Posterior vena cava (tissue), 2 donors: ENCODE data around the gene FANCF. TPM values are rescaled to one million over a fixed set of nuclear protein-coding genes. Genes with fewer than 3 reads are reported as not detected.

Experiments used
- DNase-seq: peaks from one replicate; pipeline ENCODE4 v3.0.0-alpha.2; 2020; ENCODE audit warnings: low spot score
- intact Hi-C, 2 donors: fragments of 100-400 bp; cut with DNase I; formaldehyde crosslinking; loops; one replicate each; pipeline versions ENCODE4 v1.14.1 to v1.14.2; 2022 to 2023
- total RNA-seq, 2 donors: library from RNA; stranded (reverse); fragmentation: NEBNext Ultra II Directional; extraction: Animal tissue kit (Norgen Biotek cat#: 25700); gene quantifications; one replicate each; pipeline ENCODE4 v1.2.1, GENCODE V29; 2021
- donor health status: DM: yes; HTN: yes; CAD: no.
- donor health status: DM: yes; HTN: yes; CAD: no.

The FANCF gene
- total RNA-seq, 2 donors from 2014 or later = 5.1 to 5.6 TPM

GRCh38 chr11:22627421-22627820, 1.8 kb upstream of the FANCF start:
- no peak for DNase-seq
- intact Hi-C loops = no loop called here

DNA sequence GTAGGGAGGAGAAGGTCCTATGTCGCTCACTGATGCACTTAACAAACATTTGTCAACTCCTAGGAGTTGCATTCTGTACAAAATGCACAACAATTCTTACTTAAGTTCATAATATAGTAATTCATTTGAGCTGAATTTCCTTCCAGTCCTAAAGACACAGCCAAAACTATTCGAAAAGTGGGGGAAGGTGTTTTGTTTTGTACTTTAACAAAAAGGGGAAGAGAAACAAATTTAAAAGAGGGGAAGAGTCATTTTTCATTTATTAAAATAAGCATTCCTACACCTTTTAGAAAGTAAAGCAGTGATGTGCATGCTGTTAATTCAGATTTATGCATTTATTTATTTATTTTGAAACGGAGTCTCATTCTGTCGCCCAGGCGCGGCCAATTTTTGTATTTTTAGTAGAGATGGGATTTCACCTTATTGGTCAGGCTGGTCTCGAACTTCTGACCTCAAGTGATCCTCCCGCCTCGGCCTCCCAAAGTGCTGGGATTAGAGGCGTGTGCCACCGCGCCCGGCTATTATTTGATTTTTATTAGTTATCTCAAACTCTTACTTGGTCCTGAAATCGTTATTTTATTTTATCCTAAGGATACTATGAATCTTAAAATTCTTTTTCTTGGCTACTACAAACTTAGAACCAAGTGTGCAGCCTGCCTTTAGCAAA, 1.1 kb upstream of the FANCF start:
- intact Hi-C loops = no loop called here
- no peak for DNase-seq

GRCh38 chr11:22624742-22625447, 728 bp downstream of the FANCF start:
- DNase-seq = peak; percentile 86
- intact Hi-C loops = no loop called here

DNA sequence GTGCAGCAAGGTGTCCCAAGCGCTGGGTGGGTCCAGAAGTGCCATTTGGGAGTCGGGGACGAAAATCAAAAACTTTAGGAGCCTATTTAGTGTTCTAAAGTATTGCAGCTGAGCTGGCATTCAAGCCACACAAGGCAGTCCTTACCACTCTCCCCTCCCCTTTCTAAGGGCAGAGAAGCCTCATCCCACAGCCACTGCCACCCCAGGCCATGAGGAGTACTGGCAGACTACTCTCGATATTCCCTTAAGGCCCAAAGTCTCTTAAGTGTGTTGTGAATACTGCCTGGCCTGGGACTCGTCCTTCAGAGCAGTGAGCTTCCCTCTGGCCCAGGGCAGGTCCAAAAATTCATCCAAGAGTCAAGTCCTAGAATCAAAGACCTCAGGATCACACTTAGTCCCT, 7.8 kb downstream of the FANCF start:
- DNase-seq = no peak
- intact Hi-C loops = no loop called here

- intact Hi-C loops = no loop called here
- no peak for DNase-seq
These were observed 21.7 kb downstream of the FANCF start for GRCh38 chr11:22603933-22604332.

DNA sequence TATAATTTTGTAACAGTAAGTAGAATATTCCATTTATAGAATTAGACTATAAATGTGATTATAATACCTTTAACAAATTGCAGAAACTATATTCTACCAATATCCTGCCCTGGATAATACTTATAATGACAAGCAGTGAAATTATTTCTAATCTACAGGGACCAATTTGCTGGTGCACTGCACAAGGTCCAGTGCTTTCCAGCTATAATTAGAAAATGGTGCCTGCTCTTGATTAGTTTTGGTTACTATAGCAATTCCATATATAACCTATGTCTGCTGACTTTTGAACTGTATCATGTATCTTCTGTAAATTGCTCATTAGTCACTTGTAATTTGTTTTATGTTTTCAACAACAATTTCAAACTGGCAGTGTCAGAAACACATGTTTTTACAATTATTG, 23.1 kb downstream of the FANCF start:
- no peak for DNase-seq
- intact Hi-C loops = no loop called here

- intact Hi-C loops = no loop called here
- no peak for DNase-seq
These were observed 26.2 kb downstream of the FANCF start for GRCh38 chr11:22599458-22599857.

DNA sequence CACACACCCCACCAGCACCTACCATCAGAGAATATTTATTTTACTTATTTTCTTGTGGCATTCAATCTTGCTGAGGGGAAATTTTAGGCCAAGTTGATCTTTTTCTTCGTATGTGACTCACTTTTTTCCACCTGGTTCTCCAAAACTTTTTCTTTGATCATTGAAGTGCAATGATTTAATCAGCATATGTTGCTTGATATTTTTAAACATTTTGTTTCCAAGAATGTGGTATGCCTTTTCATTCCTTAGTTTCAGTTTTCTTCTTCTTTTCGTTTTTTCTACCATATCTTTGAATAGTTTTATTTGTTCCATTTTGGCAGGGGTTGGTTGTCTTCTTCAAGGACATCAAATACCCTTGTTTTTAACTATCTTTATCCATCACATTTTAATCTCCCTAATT, 28.6 kb downstream of the FANCF start:
- intact Hi-C loops = no loop called here
- no peak for DNase-seq

DNA sequence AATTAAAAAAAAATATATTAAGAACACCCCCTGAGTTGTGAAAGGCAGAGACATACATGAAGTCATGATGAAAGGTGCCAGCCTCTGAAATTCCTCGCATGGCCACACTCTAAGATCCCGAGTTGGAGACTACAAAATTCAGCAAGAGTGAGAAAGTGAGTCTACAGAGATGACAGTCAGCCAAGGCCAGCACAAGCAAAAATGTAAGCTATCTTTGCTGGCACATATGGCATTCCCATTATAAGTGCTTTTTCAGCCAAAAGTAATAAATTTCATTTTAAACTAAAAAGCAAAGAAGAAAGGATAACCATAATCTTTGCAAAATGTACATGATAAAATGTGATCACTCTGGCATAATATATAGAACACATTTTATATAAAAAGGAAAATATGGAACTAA, 40.6 kb downstream of the FANCF start:
- intact Hi-C loops = no loop called here
- no peak for DNase-seq

- DNase-seq = no peak
- intact Hi-C loops = no loop called here
These were observed 41.6 kb downstream of the FANCF start for GRCh38 chr11:22583963-22584492.

DNA sequence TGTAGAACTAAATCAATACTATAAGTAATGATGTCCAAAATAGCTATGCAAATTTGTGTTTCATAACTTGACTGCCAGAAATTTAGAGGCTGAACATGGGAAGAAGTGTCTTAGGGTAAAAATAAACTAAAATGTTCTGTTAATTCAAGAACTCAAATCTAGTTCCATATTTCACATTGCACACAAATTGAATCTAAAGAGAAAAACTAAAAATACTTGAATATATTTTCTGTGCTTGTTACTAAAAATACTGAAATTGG, 43.5 kb downstream of the FANCF start:
- intact Hi-C loops = no loop called here

GRCh38 chr11:22581354-22582150, 44.1 kb downstream of the FANCF start:
- intact Hi-C loops = no loop called here
- DNase-seq = no peak

More for the DNA sequence above, 43.5 kb downstream of the FANCF start:
- no peak for DNase-seq

DNA sequence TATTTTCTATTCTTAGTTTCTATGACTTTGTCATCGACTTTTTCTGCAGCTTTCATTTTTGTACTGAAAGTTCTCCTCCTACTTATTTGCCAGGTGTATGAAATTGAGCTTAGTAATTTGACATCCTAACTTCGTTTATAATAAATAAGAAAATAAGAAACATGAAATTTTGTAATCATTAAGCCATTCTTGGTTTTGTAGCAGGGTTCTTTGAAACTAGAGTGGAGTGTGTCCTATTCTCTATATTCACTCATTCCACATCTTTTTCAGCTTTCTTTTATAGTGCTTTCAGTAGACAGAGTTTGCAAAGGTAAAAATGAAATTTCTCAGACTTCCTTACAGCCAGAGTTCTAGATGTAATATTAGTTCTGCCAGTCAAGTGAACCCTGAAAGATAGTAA, 47.8 kb downstream of the FANCF start:
- no peak for DNase-seq
- intact Hi-C loops = no loop called here

Other genes with a start within 250 kb of the FANCF start
- gene GAS2, start 40.8 kb upstream of the FANCF start, total RNA-seq = 1 to 10 TPM; 1.2 to 1.5 TPM
- gene SVIP, start 204.0 kb upstream of the FANCF start, total RNA-seq = 10 to 100 TPM; 12.9 to 13.5 TPM
- gene CCDC179, start 234.7 kb upstream of the FANCF start, total RNA-seq = not detected